SIG-M5 treated with dmso at 0.1 percent for 504 hours (cell line): ENCODE results near the gene OCA2.
A peak's percentile ranks its signal among the peaks of the same experiment; 100 is the strongest.
"Not testable (repeated sequence)": the region's sequence is repeated elsewhere in the genome, so short reads cannot be mapped to it uniquely, and the experiment has no call there.

Experiments used
- DNase-seq: peaks from one replicate; lab custom pipeline; 2025; ENCODE audit not compliant: unreplicated experiment; lab: John Stamatoyannopoulos, UW

Gene OCA2

GRCh38 chr15:28024889-28025250 lies 74.2 kb downstream of the OCA2 start:
- no peak for DNase-seq

- DNase-seq, result no peak
Observed at GRCh38 chr15:28023933-28024888, 74.9 kb downstream of the OCA2 start.

DNA sequence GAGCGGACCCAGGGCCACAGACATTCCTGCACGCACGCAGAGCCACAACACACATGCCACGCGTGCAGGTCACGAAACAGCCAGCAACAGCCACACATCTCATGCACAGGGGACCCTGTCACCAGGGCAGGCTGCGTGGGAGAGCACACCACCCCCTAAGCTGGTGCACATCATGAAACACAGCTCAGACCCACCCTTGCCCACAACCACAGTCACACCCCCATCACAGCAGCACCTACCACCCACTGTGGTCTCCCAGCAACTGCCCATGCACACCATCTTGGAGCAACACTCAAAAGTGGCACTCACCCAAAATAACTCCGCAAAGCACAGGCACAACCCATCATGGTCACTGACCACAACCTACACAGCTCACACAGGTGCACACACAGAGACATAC lies 75.7 kb downstream of the OCA2 start:
- no peak for DNase-seq

DNA sequence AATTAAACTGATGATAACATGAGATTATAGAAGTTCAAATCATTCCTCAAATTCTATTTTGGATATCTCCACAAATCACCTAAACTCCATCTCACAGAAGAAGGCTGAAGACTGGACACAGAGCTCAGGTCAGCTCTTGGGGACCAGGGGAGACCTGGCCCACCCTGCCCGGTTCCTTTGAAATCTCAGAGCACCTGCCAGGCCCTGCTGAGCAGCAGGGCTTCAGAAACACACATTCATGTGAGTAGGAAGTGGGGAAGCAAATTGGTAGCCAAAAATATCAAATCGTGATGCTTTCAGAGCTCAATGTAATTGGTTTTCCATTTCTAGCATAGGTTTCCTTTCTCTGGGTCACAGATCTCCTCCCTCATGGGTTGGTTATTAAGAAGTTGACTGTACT lies 76.2 kb downstream of the OCA2 start:
- no peak for DNase-seq

GRCh38 chr15:28022181-28022580 lies 76.9 kb downstream of the OCA2 start:
- DNase-seq, result no peak

GRCh38 chr15:28021281-28022039 lies 77.7 kb downstream of the OCA2 start:
- peak; percentile 21 for DNase-seq

- DNase-seq, result no peak
Observed at GRCh38 chr15:28020644-28021043, 78.5 kb downstream of the OCA2 start.

- DNase-seq, result no peak
Observed at GRCh38 chr15:28019594-28020309, 79.4 kb downstream of the OCA2 start.

DNA sequence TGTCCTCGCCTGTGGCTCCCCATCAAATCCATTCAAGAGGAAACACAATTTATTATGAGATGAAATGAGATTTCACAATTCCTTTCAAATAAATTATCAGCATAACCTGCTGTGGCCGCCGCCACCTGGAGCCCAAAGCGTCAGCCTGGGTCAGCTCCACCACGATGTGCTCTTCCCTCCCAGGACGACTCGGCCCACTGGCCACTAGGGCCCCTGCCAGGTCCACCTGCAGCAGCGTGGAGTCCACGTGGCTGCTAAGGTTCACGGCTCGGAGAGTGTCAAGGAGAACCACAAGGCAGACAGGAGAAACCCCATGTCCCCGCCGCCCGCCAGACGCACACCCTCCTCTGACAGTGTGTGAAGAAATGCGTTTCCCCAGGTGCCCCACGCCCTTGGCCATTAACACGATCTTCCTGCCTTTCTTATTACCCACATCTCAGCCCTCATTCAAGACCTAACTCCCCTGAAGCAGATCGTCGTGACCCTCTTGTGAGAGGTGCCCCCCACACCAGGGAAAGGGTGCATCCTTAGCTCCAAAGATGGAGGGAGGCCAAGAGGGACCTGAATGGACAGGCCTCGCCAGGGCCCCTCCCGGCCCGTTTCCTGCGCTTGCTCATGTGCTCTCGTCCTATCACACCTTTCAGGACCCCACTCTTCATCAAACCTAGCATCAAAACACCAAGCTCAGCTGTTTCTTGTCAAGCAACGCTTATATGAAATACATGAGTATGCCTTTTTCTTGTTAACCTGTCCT lies 80.6 kb downstream of the OCA2 start:
- no peak for DNase-seq

- no peak for DNase-seq
Observed at GRCh38 chr15:28017423-28017924, 81.6 kb downstream of the OCA2 start.

DNA sequence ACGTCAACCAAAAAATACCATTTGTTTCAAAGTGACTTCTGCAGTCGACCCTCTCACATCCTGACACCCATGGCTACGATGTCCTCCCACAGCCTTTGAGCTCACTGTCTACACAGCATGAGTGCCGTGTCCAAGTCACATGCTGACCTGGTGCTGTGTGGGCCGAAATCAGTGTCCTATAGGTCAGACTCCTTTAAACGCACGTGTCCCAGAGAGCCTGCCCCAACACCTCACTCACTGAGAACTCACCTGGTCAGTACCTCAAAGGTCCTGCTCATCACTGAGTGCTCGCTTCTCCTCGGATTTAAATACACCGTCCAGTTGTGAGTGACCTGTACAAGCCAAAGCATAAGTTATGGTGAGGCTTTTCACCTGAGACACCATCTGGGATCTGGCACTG lies 83.3 kb downstream of the OCA2 start:
- DNase-seq, result no peak

- no peak for DNase-seq
Observed at GRCh38 chr15:28014623-28015200, 84.4 kb downstream of the OCA2 start.

DNA sequence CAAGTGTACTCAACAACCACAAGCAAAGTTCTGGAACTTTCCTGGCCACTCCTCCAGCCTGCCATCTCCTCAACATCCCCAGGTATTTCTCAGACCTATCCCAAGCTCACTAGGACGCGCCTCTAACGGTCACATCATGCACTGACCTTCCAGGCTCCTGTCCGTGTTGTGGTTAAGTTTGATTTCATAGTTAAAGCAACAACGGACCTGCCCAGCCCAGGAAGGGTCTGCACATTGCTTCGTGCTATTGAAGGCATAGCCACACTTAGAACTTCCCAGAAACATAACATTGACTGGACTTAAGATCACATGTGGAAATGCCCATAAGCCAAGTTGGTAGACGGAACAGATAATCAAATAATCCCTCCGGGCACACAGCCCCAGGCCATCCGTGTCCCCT lies 85.1 kb downstream of the OCA2 start:
- no peak for DNase-seq

DNA sequence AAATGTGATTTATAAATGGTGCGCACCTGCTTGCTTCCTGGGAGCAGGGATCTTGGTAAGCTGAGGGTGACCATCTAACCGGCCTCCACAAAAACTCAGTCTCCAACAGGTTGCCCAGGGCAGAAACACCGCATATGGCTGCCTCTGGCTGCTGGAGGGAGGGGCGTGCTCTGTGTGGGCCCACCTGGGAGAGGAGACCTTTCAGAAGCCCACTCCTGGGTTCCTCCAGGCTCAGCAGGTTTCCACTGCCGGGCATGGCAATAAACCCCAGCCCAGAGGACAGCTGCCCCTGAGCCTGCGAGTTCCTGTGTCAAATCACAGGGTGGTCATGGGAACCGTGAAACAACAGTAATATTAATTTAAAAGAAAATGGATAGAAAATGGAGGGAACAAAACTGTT lies 85.6 kb downstream of the OCA2 start:
- no peak for DNase-seq

DNA sequence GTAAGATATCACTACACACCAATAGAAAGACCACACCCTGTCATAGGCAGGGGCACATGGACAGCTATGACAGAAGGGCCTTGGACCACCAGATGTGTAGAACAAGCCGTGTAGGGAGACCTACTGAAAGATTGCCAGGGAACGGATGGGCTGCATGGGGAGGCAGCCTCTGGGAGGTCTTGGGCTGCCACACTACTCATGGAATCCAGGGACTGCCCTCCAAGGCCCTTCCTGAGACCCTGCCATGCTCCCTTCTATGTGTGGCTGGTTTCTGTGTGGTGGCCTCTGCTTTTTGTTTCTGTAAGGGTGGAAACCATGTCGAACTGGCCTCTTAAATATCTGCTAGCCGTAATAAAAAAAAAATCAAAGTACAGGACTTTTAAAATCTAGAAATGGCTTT lies 86.9 kb downstream of the OCA2 start:
- no peak for DNase-seq

- not testable (repeated sequence) for DNase-seq
Observed at GRCh38 chr15:28008175-28008574, 90.9 kb downstream of the OCA2 start.

DNA sequence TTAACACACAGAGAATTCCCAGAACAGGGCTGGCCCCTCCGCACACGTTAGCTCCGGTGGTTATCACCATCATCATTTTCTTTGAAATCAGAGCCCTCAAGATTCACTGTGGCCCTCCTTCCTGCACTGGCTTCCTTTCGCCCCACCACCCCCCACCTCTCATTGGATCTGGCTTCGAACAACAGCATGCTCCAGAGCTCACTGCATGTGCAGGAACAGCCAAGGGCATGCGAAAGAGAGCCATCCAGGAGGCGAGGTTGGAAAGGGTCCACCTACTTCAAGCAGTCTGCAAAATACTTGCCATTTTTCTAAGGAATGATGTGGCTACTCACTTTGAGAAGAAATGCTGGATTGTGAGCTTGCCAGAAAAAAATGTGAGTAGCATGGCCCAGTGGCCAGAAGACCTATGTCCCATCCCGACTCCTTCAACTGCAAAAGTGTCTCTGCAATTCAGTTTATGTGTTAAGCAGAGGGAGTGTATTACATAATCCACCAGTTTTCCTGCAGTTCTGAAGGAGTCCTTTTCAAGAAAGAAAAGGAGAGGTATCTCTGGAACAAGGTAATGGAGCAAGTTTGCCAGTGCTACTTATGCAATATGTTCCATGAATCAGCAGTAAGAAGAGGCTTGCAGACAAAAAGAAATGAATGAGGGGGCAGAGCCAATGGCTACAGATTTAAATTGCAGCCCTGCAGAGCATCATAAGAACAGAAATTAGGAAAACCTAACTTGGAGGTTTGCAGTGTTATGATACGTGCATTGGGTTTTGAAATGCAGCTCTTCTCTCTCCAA lies 92.8 kb downstream of the OCA2 start:
- no peak for DNase-seq

GRCh38 chr15:28005004-28005527 lies 94.0 kb downstream of the OCA2 start:
- DNase-seq, result no peak
